Stimulated activated naive CD4-positive, alpha-beta T cell (primary cell): ENCODE data around the gene ASIC1.

ENCODE experiments used
- DNase-seq, 6 experiments: peaks; one replicate each; lab custom pipeline; 2025; lab: John Stamatoyannopoulos, UW

The ASIC1 gene

DNA sequence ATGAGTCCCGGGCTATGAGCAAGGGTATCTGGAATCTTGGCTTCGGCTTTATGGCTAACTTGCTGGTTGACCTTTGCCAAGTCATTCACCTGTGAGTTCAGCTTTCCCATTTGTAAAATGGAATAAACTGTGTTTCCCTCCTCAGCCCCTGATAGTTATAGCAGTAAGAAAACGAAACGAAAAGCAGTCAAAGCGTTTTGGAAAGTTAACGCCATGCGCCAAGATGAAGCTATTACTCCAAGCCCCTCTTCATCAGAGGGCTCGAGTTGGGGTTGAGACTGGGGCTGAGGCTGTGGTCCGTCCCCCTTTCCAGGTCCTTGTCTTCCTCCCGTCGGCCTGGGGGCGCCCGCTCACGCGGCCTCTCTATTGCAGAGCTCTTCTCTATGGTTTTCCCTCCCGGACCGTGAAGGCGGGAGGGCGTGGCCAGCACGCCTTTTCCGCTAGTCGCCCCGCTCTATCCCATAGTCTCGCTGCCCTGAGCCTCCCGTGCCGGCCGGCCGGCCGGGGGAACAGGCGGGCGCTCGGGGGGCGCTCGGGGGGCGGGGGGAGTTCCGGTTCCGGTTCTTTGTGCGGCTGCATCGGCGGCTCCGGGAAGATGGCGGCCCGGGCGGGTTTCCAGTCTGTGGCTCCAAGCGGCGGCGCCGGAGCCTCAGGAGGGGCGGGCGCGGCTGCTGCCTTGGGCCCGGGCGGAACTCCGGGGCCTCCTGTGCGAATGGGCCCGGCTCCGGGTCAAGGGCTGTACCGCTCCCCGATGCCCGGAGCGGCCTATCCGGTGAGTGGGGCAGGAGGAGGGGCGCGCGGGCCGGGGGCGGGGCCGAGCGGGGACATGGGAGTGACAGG is 27.6 kb downstream of the ASIC1 start, which contains the start of gene SMARCD1:
Gene SMARCD1 (plus strand): TSS at position 568 of the 840 bp plus-strand sequence. CDS start 28 bp downstream, at position 596.
- DNase-seq = peak; percentile 65 to 88 (median 80)

DNA sequence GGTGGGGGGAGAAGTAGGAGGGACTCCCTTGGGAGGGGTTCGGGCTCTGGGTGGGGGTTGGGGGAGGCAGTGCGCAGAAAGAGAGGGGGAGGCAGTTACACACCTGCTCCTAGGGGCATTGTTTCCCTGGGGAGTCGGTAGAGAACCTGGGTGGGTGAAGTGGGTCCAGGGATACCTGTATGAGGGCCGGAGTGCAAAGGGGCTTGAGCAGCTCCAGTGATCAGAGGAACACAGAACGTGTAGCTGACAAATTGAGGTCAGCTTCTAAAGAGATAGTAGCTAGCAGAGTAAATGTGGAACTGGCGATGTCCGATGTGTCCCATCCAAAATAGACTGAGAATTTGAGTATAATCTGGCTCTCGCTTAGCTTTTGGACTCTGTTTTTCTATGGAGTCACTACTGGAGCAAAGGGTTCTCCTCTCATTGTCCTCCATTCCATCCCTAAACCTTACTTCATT is 28.2 kb downstream of the ASIC1 start:
- DNase-seq = no peak

DNA sequence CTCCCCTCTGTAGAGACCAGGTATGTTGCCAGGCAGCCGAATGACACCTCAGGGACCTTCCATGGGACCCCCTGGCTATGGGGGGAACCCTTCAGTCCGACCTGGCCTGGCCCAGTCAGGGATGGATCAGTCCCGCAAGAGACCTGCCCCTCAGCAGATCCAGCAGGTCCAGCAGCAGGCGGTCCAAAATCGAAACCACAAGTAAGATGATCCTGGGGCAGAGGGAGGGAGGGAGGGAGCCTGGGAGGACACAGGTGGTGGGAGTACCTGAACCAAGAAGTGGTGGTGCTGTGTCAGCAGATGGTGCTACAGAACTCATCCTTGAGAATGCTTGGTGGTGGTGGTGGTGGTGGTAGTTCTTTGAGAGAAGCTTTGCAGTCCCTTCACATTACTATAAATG is 28.8 kb downstream of the ASIC1 start:
- peak in 2 of 6 experiments; percentile 6 to 17 for DNase-seq

DNA sequence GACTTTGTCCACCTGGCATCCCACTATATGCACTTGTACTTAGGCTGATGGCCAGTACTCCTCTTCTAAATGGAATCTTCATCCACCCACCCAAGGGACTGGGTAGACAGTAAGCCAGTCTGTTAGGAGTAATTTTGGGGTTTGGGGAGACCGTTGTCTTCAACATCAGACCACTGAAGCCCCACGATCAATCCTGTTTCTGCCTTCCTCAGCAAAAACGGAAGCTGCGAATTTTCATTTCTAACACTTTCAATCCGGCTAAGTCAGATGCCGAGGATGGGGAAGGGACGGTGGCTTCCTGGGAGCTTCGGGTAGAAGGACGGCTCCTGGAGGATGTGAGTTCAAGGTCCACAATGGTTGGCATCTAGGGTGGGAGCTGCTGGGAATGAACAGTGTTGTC is 29.8 kb downstream of the ASIC1 start:
- DNase-seq = no peak

DNA sequence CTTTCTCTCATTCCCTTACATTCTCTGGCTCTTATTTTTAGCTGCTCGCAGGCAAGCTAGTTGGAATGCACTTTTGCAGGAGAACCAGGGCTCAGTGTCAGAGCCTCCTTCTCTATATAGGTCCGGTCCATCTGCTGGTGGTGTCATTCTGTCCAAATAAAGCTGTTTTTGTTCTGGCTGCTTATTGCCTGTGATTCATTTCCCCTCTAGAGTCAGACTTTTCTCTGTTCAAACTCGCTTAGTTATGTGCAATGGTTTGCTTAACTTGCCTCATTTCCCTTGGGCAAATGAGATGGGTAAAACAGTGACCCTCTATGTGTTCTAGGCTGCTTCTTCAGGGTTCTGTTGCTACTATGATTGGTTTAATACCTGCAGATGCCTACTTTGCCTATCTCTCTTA is 30.6 kb downstream of the ASIC1 start:
- no peak for DNase-seq

DNA sequence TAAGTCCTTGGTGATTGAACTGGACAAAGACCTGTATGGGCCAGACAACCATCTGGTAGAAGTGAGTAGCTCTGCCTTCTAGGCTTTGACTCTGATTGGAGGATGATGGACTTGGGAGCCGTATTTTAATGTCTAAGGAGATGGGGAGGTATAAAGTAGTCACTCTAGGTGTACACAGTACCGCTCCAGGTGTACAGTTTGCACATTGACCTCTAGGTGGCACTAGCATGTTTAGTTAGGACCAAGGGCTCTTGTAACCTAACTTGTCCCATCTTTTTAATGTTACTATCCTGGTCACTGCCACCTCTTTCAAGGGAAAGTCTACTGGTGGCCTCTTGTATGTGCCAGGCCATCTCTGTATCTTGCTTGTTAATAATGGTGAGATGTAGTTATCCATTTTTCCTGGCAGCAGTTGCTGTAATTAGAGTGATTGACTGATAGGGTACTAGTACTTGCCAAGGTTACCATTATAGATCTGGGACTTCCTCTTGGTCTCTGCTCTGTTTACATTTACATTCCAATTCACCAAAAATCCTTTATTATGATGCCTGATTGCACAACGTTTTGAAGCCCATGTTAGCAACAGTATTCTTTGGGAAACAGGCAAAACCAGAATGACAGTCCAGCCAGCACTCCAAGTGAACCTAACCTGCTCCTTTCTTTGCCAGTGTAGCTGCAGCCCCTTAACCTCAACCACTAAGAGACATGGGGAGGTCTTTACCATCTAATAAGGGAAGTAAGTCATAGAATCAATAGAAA is 31.4 kb downstream of the ASIC1 start:
- DNase-seq = peak; percentile 15 to 57 (median 29)

DNA sequence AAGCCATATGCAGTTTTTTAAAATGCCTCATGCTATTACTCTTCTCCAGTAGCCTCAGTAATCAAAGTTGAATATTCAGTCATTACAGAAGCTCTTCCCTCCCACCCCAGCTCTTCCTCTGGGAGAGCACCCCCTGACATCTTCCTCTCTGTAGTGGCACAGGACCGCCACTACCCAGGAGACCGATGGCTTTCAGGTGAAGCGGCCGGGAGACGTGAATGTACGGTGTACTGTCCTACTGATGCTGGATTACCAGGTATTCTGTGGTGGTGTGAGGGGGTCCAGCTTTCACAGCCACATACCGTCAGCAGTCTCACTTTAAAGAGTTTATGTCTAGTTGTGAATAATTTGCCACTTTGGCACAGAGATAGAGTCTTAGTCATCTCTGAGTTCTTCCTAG is 32.3 kb downstream of the ASIC1 start:
- no peak for DNase-seq

DNA sequence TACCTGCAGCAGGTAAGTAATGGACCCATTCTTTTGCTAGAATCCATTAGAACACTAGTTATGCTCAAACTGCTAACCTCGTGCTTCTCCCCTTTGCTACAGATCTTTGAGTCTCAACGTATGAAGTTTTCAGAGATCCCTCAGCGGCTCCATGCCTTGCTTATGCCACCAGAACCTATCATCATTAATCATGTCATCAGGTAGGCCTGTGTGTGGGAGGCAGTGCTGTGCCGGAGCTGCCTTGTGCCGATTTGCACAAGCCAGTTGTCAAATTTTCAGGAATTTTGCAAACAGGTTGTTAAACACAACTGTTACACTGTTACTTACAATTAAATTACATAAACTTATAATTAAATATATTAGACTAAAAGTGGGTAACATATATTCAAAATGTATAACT is 33.0 kb downstream of the ASIC1 start:
- no peak for DNase-seq

DNA sequence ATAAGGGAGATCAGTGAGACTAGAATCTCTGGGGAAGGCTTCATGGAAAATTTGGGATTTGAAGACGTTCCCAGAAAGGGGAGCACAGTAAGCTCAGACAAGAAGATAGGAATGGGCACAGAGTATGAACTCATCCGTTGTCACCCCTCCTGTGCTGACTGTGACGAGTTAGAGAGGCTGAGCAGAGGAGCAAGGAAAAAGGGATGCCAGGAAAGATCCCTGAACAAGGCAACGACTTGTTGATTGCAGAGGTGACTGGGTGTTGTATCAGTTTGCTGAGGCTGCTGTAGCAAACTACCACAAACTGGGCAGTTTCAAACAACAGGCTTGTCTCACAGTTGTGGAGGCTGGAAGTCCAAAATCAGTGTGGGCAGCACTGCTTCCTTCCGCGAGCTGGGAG is 40.6 kb downstream of the ASIC1 start:
- no peak for DNase-seq

DNA sequence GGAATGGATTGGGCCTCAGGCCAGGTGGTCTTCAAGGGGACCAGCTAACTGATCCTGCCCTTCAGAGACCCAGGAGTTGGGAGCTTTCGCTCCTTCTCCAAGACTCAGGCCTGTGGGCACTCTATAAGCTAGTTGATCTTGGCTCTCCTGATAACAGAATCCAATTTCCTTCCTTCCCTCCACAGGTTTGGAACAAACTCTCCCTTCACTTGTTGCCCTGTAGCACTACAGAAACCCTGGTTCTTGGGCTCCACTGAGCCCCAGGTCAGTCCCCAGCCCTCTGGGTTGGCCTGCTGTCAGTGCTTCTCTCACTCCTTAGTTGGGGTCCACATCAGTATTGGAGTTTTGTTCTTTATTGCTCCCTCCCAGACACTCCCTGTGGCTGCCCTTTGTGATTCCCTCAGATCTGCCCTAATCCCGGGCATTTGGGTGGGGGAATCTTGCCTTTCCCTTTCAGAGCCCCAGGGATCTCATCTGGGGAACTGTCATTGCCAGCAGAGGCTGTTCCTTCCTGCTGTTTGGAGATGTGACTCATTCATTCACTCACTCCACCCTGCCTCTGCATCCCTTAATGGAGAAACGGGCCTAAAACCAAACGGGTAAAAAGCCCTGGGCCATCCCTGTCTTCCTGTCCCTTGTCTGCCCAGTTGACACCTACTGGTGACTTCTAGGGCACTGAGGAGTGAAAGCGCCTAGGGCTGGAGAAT is 42.1 kb downstream of the ASIC1 start:
- no peak for DNase-seq

DNA sequence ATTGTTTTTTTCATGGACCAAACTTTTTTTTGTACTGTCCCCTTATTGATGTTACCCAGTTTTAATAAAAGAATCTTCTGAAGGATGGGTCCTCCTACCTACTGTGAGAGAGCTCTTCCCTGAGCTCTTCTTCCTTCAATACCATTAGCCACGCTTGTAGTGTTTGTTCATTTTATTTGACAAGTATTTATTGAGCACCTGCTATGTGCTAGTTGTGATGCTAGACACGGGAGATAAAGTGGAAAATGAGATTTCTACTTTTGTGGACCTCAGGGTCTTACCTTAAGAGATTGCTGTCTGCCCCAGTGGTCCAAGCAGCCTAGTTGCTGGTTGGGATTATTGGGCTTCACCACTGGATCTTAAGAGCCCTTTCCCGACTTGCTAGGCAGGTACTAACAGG is 43.2 kb downstream of the ASIC1 start:
- no peak for DNase-seq

DNA sequence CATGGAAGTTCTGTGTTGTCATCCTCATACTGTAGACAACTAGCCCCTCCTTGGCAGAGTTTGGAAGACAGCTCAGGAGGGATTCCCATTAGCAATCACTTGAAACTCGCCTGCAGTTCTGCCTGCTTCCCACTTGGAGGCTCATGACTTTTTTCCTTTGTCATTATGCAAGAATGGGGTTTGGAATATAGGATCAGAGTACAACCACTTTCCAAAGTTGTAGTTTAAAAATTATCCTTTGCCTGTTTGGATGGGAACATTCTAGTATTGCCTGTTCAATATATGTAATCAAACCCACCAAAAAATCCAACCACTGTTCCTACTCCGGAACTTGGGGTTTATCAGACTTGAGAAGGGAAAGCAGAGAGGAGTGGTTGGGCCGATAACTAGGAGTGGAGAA is 44.3 kb downstream of the ASIC1 start:
- DNase-seq = no peak

DNA sequence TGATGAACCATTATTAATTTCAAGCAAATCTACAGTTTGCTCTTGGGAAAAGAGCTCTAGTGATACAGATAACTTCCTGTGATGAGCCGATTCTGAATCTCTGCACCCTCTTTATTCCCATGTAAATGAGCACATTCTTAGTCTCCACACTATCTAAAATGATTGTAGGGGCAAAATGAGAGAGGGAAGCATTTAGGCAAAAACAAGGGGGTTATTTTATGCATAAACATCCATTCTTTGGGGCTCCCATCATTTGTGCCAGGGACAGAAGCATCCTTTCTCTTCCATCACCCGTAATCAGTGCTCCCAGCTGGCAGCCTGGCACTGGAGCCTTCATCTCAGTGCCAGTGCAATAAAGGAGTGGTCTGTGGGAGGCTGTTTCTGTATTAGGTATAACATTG is 44.7 kb downstream of the ASIC1 start:
- no peak for DNase-seq

DNA sequence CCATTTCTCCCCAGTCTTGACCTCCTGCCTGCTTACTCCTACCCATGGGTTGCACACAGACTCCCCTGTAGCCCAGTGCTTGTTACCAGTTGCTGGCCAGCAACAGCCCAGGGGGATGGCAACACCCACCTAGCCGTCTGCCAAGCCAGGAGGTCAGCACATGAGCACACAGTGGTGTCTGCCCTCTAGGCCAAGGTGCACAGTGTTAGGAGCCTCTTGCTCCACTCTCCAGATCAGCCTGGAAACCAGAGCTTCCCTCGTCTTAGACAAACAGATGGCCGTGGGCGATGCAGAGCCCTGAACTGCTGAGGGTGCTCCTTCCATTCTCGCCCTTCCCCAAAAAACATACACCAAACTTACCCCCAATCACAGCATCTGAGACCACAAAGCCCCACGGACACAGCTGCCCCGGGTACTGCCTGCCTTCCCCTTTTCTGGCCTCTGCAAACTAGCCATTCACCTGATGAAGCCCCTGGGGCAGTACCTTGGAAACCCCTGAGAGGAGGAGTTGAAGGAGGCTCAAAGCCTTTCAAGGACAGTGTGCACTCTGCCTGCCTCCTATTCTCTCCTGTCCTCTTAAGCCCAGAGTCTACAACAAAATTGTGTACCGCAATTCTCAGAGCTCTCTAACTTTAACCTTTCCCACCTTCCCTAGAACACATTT is 45.4 kb downstream of the ASIC1 start:
- DNase-seq = no peak

DNA sequence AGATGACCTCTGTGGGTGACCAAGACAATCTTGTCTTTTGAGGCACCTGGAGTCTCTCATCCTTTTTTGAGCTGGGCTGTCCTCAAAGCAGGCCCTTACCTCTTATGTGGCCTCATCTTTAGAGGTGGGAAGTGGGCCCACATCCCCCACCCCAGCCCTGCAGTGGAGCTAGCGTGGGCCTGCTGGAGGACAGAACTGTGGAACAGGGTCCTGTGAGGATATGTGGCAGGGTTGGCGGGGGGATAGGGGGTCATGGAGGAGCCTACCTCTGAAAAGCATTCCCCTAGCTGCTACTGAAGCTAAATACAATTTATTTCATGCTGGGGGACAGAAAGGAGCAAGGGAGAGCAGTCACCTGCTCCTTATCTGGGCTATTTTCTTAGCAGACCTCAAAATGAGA is 46.0 kb downstream of the ASIC1 start:
- no peak for DNase-seq

DNA sequence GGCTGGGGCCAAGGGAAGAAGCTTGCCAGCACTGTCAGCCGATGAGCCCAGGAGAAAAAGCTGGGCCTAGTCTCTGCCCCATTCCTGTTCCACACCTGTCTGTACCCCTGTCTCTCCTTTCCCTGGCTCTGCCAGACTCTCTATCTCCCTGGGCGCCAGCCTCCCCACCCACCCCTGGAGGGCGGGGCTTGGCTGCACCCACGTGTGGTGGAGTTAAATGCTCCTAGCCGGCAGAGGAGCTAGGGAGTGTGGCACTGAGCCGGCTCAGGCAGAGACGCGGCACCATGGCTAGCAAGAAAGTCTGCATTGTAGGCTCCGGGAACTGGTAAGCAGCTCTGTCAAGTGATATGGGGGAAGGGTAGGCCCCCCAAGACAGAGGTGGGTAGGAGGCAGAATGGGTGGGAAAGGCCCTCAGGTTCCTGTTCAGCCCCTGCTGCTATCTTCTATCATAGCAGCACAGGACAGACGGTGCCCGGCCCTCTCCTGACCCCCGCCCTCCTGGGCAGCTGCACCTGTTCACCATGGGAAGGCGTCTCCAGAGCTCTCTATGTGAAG is 46.4 kb downstream of the ASIC1 start, which contains the start of gene GPD1:
Gene GPD1 (plus strand): TSS at position 242 of the 555 bp plus-strand sequence. CDS start 43 bp downstream, at position 285.
- no peak for DNase-seq

DNA sequence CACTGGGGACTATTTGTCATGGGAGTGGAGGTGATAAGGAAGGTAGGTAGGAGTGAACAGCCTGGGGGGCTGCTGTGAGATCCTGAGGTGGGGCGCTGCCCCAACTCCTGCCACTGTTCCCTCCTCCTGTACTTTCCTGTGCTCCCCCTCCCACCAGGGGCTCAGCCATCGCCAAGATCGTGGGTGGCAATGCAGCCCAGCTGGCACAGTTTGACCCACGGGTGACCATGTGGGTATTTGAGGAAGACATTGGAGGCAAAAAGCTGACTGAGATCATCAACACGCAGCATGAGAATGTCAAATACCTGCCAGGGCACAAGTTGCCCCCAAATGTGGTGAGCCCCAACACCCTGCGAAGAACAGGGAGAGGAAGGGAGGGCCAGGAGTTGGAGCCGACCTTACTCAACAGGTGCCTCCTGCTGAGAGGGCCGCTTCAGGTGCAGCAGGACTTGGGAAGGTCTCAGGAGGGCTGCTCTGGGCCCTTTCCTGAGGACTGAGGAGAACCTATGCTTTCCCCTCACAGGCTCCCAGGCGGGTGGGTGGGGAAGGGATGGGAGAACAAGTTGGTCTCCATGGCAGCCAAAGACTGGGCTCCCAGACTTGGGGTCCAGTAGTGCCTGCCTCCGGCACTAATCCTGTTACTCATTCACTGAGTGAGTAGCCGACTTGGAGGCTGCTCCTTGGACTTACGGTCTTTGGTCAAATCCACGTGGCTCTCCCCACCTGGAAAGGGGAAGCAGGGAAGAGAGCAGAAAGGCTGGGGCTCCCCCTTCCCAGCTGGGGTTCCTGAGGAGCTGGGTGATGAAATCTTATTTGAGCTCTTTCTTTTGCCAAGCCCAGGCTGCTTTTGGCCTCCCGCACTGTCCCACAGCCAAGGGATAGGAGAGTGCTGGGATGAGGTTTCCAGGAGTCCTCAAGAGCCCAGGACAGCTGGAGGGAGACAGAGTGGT is 47.3 kb downstream of the ASIC1 start:
- no peak for DNase-seq

DNA sequence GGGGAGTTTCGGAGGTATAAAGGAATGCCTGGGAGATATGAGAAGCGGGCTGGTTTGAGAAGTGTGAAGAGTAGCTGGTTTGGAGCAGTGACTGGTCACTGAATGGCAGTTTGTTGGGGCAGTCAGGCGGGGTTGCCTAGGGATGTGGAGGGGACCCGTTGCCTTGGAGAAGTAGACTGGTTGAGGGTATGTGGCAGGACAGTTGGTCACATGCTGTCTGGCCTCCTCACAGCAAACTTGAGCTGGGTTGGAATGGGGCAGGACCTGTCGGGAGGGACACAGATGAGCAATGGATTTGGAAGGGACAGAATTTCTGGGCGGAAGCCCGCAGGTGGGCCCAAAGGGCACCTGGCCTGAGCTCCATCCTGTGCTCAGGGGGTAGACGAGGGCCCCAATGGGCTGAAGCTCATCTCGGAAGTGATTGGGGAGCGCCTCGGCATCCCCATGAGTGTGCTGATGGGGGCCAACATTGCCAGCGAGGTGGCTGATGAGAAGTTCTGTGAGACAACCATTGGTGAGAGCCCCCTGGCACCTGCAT is 48.6 kb downstream of the ASIC1 start:
- no peak for DNase-seq

DNA sequence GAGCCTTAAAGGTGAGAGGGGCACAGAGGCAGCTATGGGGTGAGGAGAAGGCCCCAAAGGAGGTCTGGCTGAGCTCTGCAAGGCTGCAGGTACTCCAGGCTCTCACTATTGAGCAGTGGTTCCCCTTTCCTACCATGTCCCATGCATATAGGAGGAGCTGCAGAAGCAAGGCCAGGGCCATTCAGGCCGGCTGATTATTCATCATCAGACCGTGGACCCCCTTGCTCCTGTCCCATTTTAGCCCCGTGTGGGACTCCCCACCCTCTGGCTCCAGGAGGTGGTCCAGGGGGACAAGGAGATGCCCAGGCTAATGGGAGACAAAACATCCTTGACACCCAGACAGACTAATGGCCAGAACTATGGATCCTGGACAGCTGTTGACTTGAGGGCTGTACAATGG is 49.5 kb downstream of the ASIC1 start:
- DNase-seq = no peak
